A549 (cell line): ENCODE measurements around the gene FBN3. TPM values are rescaled to one million over a fixed set of nuclear protein-coding genes. Genes with fewer than 3 reads are reported as not detected.
"Not testable (repeated sequence)": the region's sequence is repeated elsewhere in the genome, so short reads cannot be mapped to it uniquely, and the experiment has no call there.

Source experiments
- ATAC-seq, 2 experiments: fragments of 200-7000 bp in 1 of 2; fragments of >200 bp in 1 of 2; cut with Nextera tagmentation in 1 of 2; cut with Tn5 transposase in 1 of 2; 3 replicates each; pipeline versions ENCODE4 v1.8.0 to v1.9.1; 2018 to 2020; ENCODE audit warnings: mild to moderate bottlenecking in 1 of 2, moderate library complexity in 1 of 2
- CTCF ChIA-PET: fragments of 300-600 bp; sonication (Branson Sonifier 250); formaldehyde crosslinking; extraction: SDS; loops from one replicate; lab custom pipeline; 2021; ENCODE audit warnings: antibody characterized with exemption, inconsistent platforms; lab: Yijun Ruan, JAX
- POLR2A ChIA-PET: fragments of 350-600 bp; formaldehyde crosslinking; extraction: SDS; loops from one replicate; lab custom pipeline; 2021; ENCODE audit warnings: antibody characterized with exemption, inconsistent platforms; lab: Yijun Ruan, JAX
- DNase-seq, 2 experiments: peaks; one replicate each; pipeline versions ENCODE4 v3.0.0 to v3.0.0-alpha.2; 2011 to 2016; ENCODE audit warnings: low read depth in 1 of 2, low spot score in 1 of 2
- FAIRE-seq: peaks from 2 replicates; lab custom pipeline; 2011; peaks lifted over from hg19 to GRCh38; lab: Jason Lieb, UNC
- H3K27ac ChIP-seq, 2 experiments: fragments of >200 bp; sonication (Bioruptor Twin); formaldehyde crosslinking; 3 replicates each; pipeline ENCODE4 v1.5.1; 2016 to 2017
- H3K4me1 ChIP-seq: fragments of >200 bp; sonication (Bioruptor Twin); formaldehyde crosslinking; 3 replicates; pipeline ENCODE4 v1.6.1; 2016
- H3K4me2 ChIP-seq: fragments of >200 bp; sonication (Bioruptor Twin); formaldehyde crosslinking; 3 replicates; pipeline ENCODE4 v1.6.1; 2016
- H3K4me3 ChIP-seq: fragments of >200 bp; sonication (Bioruptor Twin); formaldehyde crosslinking; 3 replicates; pipeline ENCODE4 v1.5.1; 2016
- H3K9me3 ChIP-seq: fragments of >200 bp; sonication (Bioruptor Twin); formaldehyde crosslinking; 3 replicates; pipeline ENCODE4 v1.6.1; 2016
- CBX8 ChIP-seq: fragments of 200-600 bp; sonication (generic); IDR thresholded peaks from 2 replicates; pipeline ENCODE4 v1.6.1; 2016
- CHD4 ChIP-seq: fragments of 200-600 bp; sonication (generic); IDR thresholded peaks from 2 replicates; pipeline ENCODE4 v1.6.1; 2016; ENCODE audit warnings: antibody characterized with exemption, mild to moderate bottlenecking, borderline replicate concordance
- ESRRA ChIP-seq: fragments of 150-350 bp; IDR thresholded peaks from 2 replicates; pipeline ENCODE4 v1.6.1; 2014; ENCODE audit warnings: mild to moderate bottlenecking, low read length, borderline replicate concordance
- HMGXB4 ChIP-seq: fragments of 250-450 bp; sonication (Bioruptor Pico); IDR thresholded peaks from 2 replicates; pipeline ENCODE4 v1.5.0; 2021; ENCODE audit warnings: mild to moderate bottlenecking, moderate library complexity, borderline replicate concordance
- HOXB5 ChIP-seq: fragments of 250-450 bp; sonication (Bioruptor Pico); IDR thresholded peaks from 2 replicates; pipeline ENCODE4 v1.5.0; 2020; ENCODE audit warnings: mild to moderate bottlenecking, moderate library complexity
- JUN ChIP-seq, 2 experiments: fragments of >200 bp; sonication (Bioruptor Twin); formaldehyde crosslinking; IDR thresholded peaks; 2 replicates in 1 of 2; 3 replicates in 1 of 2; pipeline ENCODE4 v1.6.1; 2016 to 2017
- KDM1A ChIP-seq: fragments of 200-600 bp; sonication (generic); IDR thresholded peaks from 2 replicates; pipeline ENCODE4 v1.6.1; 2016; ENCODE audit warnings: low read depth, mild to moderate bottlenecking
- MAX ChIP-seq: IDR thresholded peaks from 2 replicates; pipeline ENCODE4 v1.6.1; 2012
- MAZ ChIP-seq: fragments of 150-350 bp; IDR thresholded peaks from 2 replicates; pipeline ENCODE4 v1.6.1; 2014; ENCODE audit warnings: antibody characterized with exemption, low read depth, low read length, borderline replicate concordance
- MYC ChIP-seq: IDR thresholded peaks from 2 replicates; pipeline ENCODE4 v1.6.1; 2012; ENCODE audit warnings: mild to moderate bottlenecking, inconsistent platforms, low read length, improper control_type of control experiment, borderline replicate concordance
- NFE2L2 ChIP-seq: fragments of 150-350 bp; conservative IDR thresholded peaks from 2 replicates; pipeline ENCODE4 v1.6.1; 2014; ENCODE audit warnings: low read length
- NPAS2 ChIP-seq: fragments of 250-450 bp; sonication (Bioruptor Pico); IDR thresholded peaks from 2 replicates; pipeline ENCODE4 v1.8.0; 2022; ENCODE audit warnings: mild to moderate bottlenecking, moderate library complexity, borderline replicate concordance
- POLR2A ChIP-seq: IDR thresholded peaks from 2 replicates; pipeline ENCODE4 v1.6.1; 2012; ENCODE audit warnings: mild to moderate bottlenecking, low read length
- RAD21 ChIP-seq, 2 experiments: fragments of >200 bp in 1 of 2; sonication (Bioruptor Twin) in 1 of 2; formaldehyde crosslinking in 1 of 2; IDR thresholded peaks in 1 of 2; conservative IDR thresholded peaks in 1 of 2; 2 replicates in 1 of 2; 3 replicates in 1 of 2; pipeline ENCODE4 v1.6.1; 2012 to 2018; ENCODE audit warnings: inconsistent platforms in 1 of 2
- RARB ChIP-seq: fragments of 250-450 bp; sonication (Bioruptor Pico); IDR thresholded peaks from 2 replicates; pipeline ENCODE4 v1.8.0; 2021; ENCODE audit warnings: mild to moderate bottlenecking, moderate library complexity
- RCOR1 ChIP-seq: fragments of 150-350 bp; IDR thresholded peaks from 2 replicates; pipeline ENCODE4 v1.6.1; 2014; ENCODE audit warnings: antibody characterized with exemption, low read length, low read depth
- SMC3 ChIP-seq: fragments of >200 bp; sonication (Bioruptor Twin); formaldehyde crosslinking; IDR thresholded peaks from 3 replicates; pipeline ENCODE4 v1.6.1; 2018; ENCODE audit warnings: inconsistent platforms
- SREBF2 ChIP-seq: fragments of 450-650 bp; IDR thresholded peaks from 2 replicates; pipeline ENCODE4 v1.6.1; 2014; ENCODE audit warnings: mild to moderate bottlenecking, moderate library complexity
- ZFP36 ChIP-seq: fragments of 450-650 bp; IDR thresholded peaks from 2 replicates; pipeline ENCODE4 v1.6.1; 2014; ENCODE audit warnings: borderline replicate concordance; ENCODE audit not compliant: partially characterized antibody
- WGBS: methylation state at CpG from one replicate; pipeline ENCODE4 v1.1.6; 2017; ENCODE audit errors: missing lambda C conversion rate; 5-methylcytosine and 5-hydroxymethylcytosine counted together
- polyA plus RNA-seq, 4 experiments: library from polyadenylated mRNA; depleted of rRNA in 3 of 4; stranded (reverse); fragments of >200 nt; fragmentation: RNase III in 1 of 4; extraction: RNeasy Plus Mini Kit Qiagen cat#74134 plus additional on column Dnase treatment in 1 of 4; gene quantifications; 2 replicates in 3 of 4; 3 replicates in 1 of 4; pipeline ENCODE4 v1.2.3, GENCODE V29; 2011 to 2017
- TF ChIP-seq, protein P1 (sequence below): fragments of >200 bp; sonication (Bioruptor Twin); formaldehyde crosslinking; IDR thresholded peaks from 3 replicates; pipeline ENCODE4 v1.5.1; 2016

Gene FBN3
- polyA plus RNA-seq, 2 of the 4 experiments (the other 2 are of a cell fraction): not detected

DNA sequence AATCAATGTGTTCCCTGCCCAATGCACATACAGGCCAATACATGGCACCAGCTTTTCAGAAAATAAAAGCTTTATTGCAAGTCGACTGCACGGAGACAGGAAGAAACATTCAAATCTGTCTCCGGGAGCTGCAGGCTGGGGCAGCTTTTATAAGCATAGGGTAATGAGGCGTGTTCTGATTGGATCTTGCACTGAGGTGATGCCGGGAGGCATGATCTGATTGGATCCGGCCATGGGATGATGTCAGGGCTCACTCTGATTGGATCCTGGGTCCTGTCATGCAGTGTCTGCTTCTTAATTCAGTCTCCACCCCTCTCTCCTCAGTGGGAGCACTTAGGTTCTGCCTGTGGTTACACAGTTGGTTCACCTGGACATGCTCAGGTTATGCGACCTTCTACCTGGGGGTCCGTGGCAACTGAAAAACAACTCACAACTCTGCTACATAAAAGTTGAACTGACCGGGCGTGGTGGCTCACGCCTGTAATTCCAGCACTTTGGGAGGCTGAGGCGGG is 11.8 kb upstream of the FBN3 start:
- no peak overlapping the region for H3K4me2 ChIP-seq
- 60% methylated on average over 7 of the region's 12 CpGs for WGBS

GRCh38 chr19:8159322-8159721 is 9.9 kb upstream of the FBN3 start:
- WGBS: 56% methylated on average over 5 of the region's 5 CpGs
- FAIRE-seq, H3K4me2 ChIP-seq, H3K4me3 ChIP-seq, H3K27ac ChIP-seq, ATAC-seq, DNase-seq, H3K9me3 ChIP-seq, POLR2A ChIA-PET, H3K4me1 ChIP-seq: not testable (repeated sequence)
- CTCF ChIA-PET: interaction anchor here (1.0 to 2.4 kb wide), 10 partner anchors 7 to 159 kb away, joined by 3 to 19 read pairs (median 4); no protein-coding TSS in a partner anchor

More for the DNA sequence above, 11.8 kb upstream of the FBN3 start:
- Histone ChIP-seq H3K27ac (no peak overlapping the region), H3K4me3 (no peak overlapping the region), H3K4me1 (no peaks in the 10 kb centered on the region), H3K9me3 (no peaks in the 10 kb centered on the region)
- ChIA-PET CTCF (interaction anchor here (0.8 to 2.2 kb wide), 3 partner anchors 17 to 92 kb away, joined by 3 to 11 read pairs (median 4); no protein-coding TSS in a partner anchor), POLR2A (no interaction called here)
- peak in 1 of 2 experiments; percentile 58 for DNase-seq
- TF ChIP-seq MYC (no peak), JUN (IDR thresholded peaks at IDR 0.05) (no peak), ESRRA (no peak)
- ATAC-seq: peak in 1 of 2 experiments; percentile 77; a peak in 3 of 6 replicates
- FAIRE-seq: no peak

DNA sequence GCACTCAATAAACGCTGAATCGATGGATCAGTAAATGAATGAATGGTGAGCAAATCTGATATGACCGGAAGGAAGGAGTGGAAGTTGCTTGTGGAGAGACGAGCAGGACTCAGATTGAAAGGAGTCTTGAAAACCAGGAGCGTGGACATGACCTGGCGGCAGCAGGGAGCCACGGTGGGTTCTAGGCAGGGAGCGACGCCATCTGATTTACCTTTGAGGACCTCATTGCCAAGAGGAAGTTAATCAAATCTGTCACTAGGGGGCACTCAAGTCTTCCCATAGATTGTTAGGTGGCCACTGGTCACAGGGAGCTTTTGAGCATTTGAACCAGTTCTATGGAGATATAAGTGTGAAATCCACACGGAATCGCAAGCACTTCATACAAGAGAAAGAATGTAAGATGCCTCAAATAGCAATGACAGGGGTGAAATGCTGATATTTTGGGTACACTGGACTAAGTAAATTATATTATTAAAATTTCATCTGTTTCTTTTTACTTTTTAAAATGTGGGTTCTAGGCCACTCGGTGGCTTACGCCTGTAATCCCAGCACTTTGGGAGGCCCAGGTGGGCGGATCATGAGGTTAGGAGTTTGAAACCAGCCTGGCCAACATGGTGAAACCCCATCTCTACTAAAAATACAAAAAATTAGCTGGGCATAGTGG is 9.2 kb upstream of the FBN3 start:
- 37% methylated on average over 14 of the region's 14 CpGs for WGBS
- TF ChIP-seq ZFP36: peak; percentile 99
- peak; percentile 94; the same call in 1 of the 2 replicates for TF ChIP-seq KDM1A
- TF ChIP-seq RAD21 (conservative IDR thresholded peaks at IDR 0.05 in 1 of 2, IDR thresholded peaks at IDR 0.05 in 1 of 2): peak; percentile 69 to 80
- TF ChIP-seq, protein P1, sequence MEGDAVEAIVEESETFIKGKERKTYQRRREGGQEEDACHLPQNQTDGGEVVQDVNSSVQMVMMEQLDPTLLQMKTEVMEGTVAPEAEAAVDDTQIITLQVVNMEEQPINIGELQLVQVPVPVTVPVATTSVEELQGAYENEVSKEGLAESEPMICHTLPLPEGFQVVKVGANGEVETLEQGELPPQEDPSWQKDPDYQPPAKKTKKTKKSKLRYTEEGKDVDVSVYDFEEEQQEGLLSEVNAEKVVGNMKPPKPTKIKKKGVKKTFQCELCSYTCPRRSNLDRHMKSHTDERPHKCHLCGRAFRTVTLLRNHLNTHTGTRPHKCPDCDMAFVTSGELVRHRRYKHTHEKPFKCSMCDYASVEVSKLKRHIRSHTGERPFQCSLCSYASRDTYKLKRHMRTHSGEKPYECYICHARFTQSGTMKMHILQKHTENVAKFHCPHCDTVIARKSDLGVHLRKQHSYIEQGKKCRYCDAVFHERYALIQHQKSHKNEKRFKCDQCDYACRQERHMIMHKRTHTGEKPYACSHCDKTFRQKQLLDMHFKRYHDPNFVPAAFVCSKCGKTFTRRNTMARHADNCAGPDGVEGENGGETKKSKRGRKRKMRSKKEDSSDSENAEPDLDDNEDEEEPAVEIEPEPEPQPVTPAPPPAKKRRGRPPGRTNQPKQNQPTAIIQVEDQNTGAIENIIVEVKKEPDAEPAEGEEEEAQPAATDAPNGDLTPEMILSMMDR: peak; percentile 61
- no peak for TF ChIP-seq HMGXB4 (CRISPR knock-in tag)
- no peak for TF ChIP-seq MAZ
- peak; percentile 63 for TF ChIP-seq SMC3
- TF ChIP-seq MAX: peak; percentile 45; the same call in 1 of the 2 replicates
- ChIA-PET CTCF (interaction anchor here (0.7 to 2.4 kb wide), 18 partner anchors 8 to 158 kb away, joined by 3 to 19 read pairs (median 4); no protein-coding TSS in a partner anchor), POLR2A (interaction anchor here (1.0 kb wide), 1 partner anchor 214 kb away, joined by 3 read pairs; no protein-coding TSS in a partner anchor)
- peak; percentile 51 to 81 for DNase-seq
- no peak overlapping the region for H3K4me2 ChIP-seq
- H3K9me3 ChIP-seq: no peaks in the 10 kb centered on the region
- peak; percentile 77 to 81; a peak in 5 of 6 replicates for ATAC-seq
- no peak overlapping the region for H3K4me3 ChIP-seq
- no peak overlapping the region for H3K27ac ChIP-seq
- peaks cover 10% of the 10 kb centered on the region for H3K4me1 ChIP-seq
- no peak for FAIRE-seq

- FAIRE-seq (no peak), DNase-seq (no peak), ATAC-seq (no peak)
- WGBS: 30% methylated on average over 2 of the region's 2 CpGs
- TF ChIP-seq CHD4 (no peak), RARB (CRISPR knock-in tag) (no peak), CBX8 (no peak), RCOR1 (no peak), NFE2L2 (no peak), HOXB5 (CRISPR knock-in tag) (no peak), NPAS2 (no peak), POLR2A (no peak), SREBF2 (no peak)
- POLR2A ChIA-PET: no interaction called here
- Histone ChIP-seq H3K4me1 (peaks cover 10% of the 10 kb centered on the region), H3K4me3 (no peak overlapping the region), H3K27ac (no peak overlapping the region), H3K9me3 (no peaks in the 10 kb centered on the region), H3K4me2 (peak overlapping the region; percentile 44; the same call in 2 of the 3 replicates)
- CTCF ChIA-PET: interaction anchor here (0.6 to 1.5 kb wide), 6 partner anchors 20 to 211 kb away, joined by 3 to 7 read pairs (median 4); partner anchors contain the start of gene TIMM44
Observed at GRCh38 chr19:8155318-8155717, 5.9 kb upstream of the FBN3 start.
